DMS79 treated with DMSO at 0.1 percent for 48 hours (cell line): ENCODE measurements around the gene SLC1A5.
"Not testable (repeated sequence)": the region's sequence is repeated elsewhere in the genome, so short reads cannot be mapped to it uniquely, and the experiment has no call there.

Experiments used
- DNase-seq: peaks from one replicate; lab custom pipeline; 2025; lab: John Stamatoyannopoulos, UW

Gene SLC1A5

DNA sequence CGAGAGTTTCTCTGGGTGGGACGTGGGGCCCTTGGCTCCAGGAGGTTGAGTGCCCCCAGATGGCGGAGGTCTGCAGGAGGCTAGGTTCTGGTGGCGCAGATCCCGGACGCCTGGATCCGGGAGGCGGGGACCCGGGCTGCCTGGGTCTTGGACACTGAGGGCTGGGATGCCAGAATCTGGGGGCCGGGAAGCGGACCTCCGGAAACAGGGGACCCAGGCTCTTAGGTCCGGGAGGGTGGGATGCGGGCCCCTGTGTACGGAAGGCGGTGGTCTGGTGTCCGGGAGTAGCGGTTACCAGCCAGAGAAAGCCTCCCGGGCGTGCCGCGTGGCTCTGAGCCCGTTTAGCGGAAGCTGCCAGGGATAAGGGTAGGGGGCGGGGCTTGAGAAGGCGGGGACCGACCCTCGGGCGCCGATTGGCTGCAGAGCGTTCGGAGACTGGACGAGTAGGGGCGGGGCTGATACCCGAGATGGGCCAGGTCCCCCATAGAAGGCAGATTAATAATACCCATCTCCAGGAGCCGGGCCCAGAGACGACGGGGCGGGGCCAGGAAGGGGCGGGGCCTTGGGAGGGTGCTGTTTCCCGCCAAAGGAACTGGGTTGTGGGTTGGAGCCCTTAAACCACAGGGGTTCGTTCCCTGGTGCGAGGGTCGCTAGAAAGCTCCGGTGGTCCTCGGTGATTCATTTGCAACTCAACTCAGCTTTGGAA lies at the start of gene SLC1A5:
Gene SLC1A5, minus strand, starts transcription at position 333 of the 706 bp plus-strand sequence. CDS start 629 bp downstream, outside the sequence.
- peak; percentile 95 for DNase-seq

DNA sequence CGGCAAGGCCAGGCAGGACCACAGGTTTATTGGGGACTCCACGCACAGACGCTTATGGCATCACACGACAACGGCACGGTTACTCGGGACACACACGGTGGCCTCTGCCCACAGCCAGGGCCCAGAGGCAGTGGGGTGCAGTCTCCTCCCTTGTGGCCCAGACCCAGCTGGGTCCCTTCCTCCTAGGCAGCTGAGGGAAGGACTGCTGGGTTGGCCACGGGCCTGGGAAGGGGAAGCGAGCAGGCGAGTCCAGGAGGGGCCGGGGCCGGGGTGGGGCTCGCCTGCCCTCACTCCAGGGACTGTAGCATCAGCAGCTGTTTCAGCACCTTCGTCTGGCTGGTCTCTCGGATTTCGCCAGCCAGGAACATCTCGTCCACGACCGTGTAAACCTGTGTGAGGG lies 49.8 kb upstream of the SLC1A5 start:
- no peak for DNase-seq

DNA sequence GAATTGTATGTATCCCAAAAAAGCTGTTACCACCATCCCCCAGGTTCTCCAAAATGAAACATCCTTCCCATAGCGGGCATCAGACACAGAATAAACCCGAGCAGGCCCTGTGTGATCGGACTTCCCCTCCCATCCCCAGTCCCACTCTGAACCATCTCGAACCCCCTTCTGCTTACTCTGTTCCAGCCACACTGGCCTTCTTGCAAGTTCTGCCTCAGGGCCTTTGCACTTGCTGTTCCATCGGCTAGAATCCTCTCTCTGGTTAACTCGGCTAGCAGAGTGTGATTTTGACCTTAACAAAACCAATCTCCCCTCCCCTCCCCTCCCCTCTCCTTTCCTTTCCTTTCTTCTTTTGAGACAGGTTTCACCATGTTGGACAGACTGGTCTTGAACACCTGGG lies 46.6 kb upstream of the SLC1A5 start:
- DNase-seq = no peak

DNA sequence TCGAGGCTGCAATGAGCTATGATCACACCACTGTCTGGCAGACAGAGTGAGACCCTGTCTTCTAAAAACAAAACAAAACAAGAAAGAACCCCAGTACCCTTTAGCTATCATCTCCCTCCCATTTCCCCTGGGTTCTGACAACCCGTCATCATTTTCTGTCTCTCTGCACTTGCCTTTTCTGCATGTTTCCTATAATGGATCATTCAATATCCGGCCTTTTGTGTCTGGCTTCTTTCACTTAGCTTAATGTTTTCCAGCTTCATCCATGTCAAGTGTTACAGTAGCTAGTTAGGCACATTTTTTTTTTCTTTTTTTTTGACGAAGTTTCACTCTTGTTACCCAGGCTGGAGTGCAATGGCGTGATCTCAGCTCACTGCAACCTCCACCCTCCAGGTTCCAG lies 45.7 kb upstream of the SLC1A5 start:
- no peak for DNase-seq

DNA sequence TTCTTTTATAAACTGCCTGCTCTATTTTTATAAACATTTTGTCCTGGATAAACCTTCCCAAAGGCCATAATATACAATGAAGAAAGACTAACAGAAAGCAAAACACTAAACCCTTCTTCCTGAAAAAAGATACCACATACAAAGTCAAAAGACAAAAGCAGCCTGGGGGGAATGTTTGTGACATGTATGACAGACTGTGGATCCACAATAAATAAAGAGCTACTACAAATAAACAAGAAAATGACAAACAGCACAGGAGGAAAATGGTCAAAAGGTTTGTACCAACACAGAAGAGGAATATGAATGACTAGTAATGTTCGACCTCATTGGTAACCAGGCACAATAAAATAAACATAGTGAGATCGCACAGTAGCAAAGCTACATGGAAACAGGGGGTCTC lies 42.5 kb upstream of the SLC1A5 start:
- no peak for DNase-seq

DNA sequence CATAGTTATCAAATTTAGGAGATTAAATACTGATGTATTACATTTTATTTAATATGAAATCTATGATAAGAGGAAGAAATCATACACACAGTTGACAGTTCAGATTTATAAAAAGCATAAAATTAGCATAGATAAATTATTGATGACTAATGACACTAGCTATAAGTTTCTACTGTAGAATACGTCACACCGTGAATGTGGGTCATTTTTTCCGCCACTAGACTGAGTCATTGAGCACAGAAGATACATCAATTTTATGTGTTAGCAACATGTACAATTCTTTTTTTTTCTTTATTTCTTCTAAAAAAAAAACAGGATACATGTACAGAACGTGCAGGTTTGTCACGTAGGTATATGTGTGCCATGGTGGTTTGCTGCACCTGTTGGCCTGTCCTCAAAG lies 40.1 kb upstream of the SLC1A5 start:
- DNase-seq = no peak

DNA sequence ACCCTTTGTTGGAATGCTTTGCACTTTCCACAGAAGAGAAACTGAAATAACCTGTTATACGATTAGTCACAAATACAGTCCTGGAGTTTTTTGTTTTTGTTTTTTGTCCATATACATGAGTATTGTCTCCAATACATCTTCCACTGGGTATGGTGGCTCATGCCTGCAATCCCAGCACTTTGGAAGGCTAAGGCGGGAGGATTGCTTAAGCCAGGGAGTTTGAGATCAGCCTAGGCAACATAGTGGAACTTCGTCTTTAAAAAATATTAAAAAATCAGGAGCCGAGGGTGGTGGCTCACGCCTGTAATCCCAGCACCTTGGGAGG lies 37.3 kb upstream of the SLC1A5 start:
- DNase-seq = no peak

DNA sequence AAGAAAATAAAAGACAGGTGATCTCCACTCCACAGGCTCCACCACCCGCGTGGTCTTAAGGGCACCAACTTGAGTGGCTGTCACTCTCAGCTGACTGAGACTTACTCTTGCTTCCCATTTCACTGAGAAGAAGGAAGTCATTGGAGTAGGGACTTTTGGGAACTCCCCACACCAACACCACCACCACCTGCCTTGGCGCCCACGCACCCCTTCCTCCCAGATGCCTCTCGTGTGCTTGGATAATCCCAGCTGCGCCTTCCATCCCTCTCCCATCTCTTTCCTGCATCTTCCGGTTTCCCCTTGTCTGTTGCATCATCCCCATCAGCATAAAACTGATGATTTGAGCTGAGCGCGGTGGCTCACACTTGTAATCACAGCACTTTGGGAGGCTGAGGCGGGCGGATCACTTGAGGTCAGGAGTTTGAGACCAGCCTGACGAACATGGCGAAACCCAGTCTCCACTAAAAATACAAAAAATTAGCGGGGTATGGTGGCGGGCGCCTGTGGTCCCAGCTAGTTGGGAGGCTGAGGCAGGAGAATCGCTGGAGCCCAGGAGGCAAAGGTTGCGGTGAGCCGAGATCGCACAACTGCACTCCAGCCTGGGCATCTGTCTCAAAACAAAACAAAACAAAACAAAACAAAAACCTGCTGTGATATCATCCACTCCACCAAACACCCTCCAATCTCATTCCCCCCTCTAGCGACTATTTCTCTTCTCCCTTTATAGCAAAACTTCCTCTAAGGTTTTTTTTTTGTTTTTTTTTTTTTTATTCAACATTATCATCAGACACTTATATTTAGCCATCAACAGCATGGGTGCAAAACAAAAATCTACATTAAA lies 36.7 kb upstream of the SLC1A5 start:
- DNase-seq = no peak

DNA sequence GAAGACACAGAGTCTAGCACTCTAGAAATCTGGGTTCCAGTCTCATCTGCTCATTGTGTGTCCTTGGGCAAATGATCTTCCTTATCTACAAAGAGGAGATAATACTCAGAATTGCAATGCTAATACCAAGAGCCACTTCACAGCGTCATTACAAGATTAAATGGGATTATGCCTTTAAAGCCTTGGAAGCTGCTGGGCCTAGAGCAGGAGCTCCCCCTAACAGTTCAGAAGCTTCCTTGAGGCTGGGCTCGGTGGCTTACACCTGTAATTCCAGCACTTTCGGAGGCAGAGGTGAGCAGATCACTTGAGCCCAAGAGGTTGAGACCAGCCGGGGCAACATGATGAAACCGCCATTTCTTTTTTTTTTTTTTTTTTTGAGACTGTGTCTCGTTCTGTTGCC lies 34.7 kb upstream of the SLC1A5 start:
- no peak for DNase-seq

DNA sequence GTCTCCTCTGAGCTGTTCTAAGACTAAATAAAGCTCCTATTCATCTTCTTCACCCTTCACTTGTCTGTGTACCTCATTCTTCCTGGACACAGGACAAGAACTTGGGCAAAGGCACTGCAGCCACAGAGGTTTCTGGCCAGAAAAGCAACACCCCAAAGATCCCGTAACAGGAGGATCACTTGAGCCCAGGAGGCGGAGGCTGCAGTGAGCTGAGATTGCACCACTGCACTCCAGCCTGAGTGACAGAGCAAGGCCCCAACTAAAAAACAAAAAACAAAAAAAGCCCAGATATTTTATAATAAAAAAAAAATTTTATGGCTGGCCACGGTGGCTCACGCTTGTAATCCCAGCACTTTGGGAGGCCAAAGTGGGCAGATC lies 34.0 kb upstream of the SLC1A5 start:
- DNase-seq = not testable (repeated sequence)

DNA sequence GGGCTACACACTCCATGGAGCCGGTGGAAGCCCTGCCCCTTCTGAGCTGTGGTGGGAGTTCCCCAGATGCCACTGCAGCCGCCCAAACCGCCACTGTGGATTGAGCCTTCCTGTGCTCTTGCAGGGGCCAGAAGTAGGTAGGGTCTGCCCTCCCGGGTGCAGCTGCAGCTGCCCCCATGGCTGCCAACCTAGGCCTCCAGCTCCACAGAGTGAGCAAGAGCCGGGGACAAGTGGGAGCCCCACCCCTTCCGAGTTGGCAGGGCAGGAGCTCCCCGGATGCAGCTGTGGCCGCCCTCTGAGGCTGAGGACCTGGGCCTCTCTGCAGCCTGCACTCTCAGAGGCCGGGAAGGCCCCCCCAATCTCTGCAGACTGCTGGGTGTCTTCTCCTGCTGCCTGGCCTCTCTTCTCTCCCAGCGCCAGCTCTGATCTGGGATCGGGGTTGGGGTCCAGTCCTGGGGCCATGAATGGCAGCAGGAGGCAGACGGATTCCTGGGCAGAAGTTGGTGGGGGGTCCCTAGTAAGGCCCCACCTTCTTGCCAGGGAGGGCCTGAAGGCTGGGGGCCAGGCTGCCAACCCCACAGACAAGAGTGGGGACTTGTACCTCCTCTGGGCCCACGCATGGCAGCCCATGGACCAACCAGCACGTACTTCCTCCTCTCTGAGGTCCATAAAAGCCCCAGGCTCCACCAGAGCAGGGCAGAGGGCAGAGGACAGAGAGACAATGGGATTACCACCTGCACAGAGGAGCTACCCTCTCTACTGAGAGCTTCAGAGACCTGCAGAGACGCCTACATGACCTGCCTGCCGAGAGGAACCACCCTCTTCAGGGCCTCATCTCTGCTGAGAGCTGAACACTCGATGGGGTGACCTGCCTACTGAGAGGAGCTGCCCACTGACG lies 33.4 kb upstream of the SLC1A5 start:
- DNase-seq = no peak

DNA sequence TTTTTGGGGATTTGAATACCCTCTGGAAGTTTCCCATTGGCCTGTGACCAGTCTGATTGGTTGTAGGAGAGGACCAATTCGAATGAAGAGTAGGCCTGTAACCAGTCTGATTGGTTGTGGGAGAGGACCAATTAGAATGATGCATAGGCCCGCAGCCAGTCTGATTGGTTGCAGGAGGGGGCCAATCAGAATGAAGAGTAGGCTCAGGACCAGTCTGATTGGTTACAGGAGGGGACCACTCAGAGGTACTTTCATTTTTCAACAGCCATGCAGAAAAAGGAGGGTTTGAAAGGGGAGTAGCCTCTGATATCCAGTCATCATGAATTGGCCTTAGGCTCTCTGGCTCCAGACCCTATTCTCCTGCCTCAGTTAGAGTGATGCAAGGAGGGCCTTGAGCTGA lies 30.4 kb upstream of the SLC1A5 start:
- DNase-seq = no peak

DNA sequence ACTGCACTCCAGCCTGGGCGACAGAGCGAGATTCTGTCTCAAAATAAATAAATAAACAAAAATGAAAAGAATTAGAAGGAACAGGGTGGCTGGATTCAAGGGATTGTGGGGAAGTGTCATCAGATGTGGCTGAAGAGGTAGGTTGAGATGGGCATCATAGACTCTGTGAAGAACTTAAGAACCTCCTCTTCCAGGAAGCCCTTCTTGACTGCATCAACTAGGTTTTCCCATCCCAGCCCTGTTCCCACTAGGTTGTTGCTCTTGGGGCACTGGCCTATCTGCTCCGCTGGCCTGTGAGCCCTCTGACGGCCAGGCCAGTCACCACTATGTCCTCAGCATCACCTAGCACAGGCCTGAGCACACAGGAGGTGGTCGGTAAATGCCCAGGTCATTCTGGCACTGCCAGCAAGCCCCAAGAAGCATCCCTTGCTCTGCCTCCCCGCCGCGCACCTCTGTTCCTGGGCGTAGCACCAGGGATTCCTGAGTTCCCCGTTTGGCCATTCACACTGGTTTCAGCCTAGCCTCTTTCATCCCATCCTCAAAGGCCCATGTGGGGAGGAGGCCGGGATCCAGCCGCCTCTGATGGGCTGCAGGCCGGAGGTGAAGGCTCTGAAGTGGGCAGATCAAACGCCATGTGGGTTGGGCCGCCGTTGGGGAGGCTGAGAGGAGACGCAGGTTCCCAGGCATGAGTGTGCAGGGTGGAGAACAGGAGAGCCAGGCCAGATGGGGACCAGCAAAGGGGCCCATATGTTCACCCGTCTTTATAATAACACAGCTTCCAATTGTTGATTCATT lies 27.6 kb upstream of the SLC1A5 start:
- no peak for DNase-seq

DNA sequence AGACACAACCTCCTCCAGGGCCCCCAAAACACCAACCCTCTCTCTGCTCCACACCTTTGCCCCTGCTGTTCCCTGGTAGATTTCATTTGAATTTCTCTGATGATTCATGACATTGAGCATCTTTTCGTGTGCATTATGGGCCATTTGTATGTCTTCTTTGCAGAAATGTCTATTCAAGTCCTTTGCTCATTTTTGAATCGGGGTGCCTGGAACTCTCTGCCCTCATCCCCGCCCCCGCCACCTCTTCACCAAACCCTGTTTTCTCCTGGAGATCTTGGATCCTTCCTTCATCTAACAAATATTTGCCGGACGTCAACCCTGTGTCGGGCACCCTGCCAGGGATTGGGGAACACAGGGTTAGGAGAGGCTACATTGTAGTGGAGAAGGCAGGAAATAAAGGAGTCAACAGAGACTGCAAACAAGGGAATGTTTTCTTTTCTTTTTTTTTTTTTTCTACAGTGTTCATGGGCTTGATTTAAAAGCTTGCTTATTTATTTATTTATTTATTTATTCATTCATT lies 25.5 kb upstream of the SLC1A5 start:
- DNase-seq = peak; percentile 29

DNA sequence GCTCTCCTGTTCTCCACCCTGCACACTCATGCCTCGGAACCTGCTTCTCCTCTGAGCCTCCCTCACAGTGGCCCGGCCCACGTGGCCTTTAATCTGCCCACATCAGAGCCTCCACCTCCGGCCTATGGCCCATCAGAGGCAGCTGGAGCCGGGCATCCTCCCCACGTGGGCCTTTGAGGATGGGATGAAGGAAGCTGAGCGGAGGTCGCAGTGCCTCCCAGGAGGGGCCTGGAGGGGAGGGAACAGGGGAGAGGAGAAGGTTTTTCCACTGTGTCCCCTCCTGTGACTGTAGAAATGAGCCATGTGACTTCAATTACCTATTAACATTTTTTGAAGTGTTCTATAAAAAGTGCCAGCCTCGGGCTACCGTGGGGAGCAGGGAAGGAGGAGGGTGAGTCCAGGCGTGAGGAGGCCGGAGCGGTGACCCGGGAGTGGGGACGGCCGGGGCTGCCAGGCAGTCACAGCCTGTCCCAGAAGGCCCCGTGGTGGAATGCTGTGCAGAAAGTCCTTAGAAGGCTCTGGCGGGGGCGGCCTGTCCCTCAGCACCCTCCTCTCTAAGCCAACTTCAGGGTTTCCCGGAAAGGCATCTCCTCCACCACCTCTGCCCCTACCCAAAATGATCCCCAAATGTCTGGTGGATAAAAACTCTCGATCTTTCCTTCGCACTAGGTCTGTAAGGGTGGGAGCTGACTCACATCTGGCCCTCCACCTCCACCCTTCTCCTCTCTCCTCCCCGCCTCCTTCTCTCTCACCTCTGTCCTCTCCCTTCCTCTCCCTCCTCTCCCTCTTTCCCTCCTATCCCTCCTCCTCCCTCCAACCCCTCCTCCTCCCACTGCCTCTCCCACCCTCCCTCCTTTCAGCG lies 24.8 kb upstream of the SLC1A5 start:
- DNase-seq = peak; percentile 36

DNA sequence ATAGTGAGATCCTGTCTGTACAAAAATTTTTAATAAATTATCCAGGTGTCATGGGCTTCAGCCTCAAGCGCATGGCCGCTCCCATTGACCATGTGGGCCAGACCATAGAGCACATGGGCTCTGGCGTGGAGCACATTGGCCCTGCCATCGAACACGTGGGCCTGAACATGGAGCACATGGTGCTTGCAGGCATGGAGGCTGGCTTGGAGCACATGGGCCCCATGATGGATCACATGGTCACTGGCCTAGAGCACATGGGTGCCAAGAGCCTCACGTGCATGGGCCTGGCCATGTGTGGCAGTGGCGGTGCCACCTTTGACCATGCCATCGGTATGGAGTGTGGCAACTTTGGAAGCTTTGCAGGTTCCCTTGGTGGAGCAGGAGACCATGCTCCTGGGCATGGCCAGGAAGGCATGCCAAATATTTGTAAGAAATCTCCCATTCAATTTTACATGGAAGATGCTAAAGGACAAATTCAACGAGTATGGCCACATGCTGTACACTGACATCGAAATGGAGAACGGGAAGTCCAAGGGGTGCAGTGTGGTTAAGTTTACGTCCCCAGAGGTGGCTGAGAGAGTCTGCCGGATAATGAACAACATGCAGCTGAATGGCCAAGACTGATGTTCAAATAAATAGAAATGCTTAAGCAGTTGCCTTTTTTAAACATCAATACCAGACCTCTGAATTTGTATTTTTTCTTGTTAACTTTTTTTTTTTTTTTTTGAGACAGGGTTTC lies 21.3 kb upstream of the SLC1A5 start:
- DNase-seq = no peak

DNA sequence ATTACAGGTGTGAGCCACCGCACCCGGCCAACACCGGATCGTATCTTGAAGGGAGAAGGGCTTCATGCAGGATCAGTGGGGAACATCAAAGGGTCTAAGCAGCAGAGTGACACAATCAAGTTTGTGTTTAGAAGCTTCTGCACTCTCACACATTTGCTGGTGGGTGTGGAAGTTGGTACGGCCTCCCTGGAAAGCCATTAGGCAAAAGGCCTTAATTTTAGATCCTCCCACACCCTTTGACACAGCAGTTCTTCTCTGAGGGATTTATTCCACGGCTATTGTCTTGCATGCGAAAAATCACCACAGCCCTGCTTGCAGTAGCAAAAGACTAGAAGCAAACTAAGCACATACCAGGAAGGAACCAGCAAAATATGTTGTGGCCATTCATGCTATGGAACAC lies 18.3 kb upstream of the SLC1A5 start:
- no peak for DNase-seq

DNA sequence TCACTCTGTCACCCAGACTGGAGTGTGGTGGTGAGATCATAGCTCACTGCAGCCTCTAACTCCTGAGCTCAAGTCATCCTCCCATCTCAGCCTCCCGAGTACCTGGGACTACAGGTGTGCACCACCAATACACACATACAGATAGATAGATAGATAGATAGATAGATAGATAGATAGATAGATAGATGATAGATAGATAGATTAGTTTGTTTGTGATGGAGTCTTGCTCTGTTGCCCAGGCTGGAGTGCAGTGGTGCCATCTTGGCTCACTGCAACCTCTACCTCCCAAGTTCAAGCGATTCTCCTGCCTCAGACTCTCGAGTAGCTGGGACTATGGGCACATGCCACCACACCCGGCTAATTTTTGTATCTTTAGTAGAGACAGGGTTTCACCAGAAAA lies 16.0 kb upstream of the SLC1A5 start:
- DNase-seq = not testable (repeated sequence)

DNA sequence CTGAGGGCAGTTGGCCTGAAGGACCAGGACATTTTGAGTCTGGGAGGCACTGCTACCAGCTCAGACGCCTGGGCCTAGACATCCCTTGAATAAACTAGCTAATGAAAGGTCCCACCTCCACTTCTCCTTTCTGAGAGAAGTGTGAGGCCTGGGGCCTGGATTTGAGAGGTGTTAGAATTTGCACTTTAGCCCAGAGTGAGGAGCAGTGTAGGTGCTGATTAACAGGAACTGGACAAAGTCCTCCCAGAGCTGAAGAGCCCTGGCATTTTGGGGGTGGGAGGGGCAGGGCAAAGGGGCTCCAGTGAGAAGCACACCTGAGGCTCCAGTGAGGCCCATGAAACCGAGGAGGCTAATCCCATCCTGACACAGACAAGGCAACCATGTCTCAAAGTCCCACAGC lies 15.2 kb upstream of the SLC1A5 start:
- DNase-seq = no peak

DNA sequence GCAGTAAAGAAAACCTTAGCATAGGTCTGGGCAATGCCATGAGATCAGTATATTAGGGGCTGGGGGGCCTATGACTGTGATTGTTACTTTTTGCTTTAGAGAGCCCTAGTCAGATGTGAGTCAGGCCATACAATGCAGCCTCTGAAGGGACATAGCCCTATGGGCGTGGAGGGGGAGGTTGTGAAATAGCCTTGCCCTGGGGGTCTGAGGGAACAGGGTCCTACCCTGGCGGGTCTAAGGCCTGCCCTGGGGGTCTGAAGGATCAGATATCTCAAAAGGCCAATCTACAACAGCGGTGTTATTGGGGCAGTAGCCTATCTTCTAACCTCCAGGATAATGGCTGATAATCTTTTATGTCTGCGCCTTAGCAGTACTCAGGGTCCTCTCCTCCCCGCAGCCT lies 13.8 kb upstream of the SLC1A5 start:
- DNase-seq = no peak
